A172 (cell line): ENCODE data around the gene SLC16A14. TPM values are rescaled to one million over a fixed set of nuclear protein-coding genes. Genes with fewer than 3 reads are reported as not detected.
"Not testable (repeated sequence)": the region's sequence is repeated elsewhere in the genome, so short reads cannot be mapped to it uniquely, and the experiment has no call there.

ENCODE experiments used
- DNase-seq: peaks from one replicate; pipeline ENCODE4 v3.0.0-alpha.2; 2015; ENCODE audit warnings: low spot score
- total RNA-seq: library from RNA; depleted of rRNA; stranded (reverse); fragments of >200 nt; shearing (Covaris generic); gene quantifications from 2 replicates; pipeline ENCODE4 v1.2.3, GENCODE V29; 2014; rRNA removed

SLC16A14 gene, protein sequence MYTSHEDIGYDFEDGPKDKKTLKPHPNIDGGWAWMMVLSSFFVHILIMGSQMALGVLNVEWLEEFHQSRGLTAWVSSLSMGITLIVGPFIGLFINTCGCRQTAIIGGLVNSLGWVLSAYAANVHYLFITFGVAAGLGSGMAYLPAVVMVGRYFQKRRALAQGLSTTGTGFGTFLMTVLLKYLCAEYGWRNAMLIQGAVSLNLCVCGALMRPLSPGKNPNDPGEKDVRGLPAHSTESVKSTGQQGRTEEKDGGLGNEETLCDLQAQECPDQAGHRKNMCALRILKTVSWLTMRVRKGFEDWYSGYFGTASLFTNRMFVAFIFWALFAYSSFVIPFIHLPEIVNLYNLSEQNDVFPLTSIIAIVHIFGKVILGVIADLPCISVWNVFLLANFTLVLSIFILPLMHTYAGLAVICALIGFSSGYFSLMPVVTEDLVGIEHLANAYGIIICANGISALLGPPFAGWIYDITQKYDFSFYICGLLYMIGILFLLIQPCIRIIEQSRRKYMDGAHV
- not detected in 2 replicates for total RNA-seq

DNA sequence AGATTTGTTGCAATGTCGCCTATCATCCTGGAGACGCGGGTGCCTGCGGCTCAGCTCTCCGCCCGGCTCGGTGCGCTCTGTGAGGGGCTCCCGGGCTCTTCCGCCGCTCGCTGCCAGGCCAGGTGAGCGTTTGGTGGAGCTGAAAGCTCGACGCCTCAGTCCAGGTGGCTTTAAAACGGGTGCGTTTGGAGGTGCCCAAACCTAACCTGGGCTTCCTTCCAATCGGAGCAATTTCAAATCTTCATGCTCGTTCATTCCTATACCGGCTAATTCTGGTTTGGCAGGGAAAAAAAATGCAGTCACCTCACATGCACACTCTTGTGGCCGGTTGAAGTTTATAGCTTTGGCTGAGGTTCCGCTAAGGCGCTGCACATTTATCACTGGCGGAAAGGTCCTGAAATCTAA is at the start of gene SLC16A14:
Gene SLC16A14, minus strand, starts transcription at position 274 of the 405 bp plus-strand sequence. CDS start 9,572 bp downstream, outside the sequence.
- DNase-seq = no peak

DNA sequence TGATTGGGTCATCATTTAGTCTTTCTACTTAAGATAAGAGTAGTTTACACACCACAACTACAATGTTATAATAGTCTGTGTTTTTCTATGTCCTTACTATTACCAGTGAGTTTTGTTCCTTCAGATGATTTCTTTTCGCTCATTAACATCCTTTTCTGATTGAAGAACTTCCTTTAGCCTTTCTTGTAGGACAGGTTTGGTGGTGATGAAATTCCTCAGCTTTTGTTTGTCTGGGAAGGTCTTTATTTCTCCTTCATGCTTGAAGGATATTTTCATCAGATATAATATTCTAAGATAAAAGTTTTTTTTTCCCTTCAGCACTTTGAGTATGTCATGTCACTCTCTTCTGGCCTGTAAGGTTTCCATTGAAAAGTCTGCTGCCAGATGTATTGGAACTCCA is 38.0 kb upstream of the SLC16A14 start:
- DNase-seq = no peak

DNA sequence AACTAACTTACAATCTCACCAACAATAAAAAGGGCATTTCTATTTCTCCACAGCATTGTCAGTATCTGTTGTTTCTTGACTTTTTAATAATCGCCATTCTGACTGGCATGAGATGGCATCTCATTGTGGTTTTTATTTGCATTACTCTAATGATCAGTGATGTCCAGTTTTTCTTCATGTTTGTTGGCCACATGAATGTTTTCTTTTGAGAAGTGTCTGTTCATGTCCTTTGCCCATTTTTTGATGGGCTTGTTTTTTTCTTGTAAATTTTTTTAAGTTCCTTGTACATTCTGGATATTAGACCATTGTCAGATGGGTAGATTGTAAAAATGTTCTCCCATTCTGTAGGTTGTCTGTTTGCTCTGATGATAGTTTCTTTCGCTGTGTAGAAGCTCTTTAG is 33.2 kb upstream of the SLC16A14 start:
- not testable (repeated sequence) for DNase-seq

DNA sequence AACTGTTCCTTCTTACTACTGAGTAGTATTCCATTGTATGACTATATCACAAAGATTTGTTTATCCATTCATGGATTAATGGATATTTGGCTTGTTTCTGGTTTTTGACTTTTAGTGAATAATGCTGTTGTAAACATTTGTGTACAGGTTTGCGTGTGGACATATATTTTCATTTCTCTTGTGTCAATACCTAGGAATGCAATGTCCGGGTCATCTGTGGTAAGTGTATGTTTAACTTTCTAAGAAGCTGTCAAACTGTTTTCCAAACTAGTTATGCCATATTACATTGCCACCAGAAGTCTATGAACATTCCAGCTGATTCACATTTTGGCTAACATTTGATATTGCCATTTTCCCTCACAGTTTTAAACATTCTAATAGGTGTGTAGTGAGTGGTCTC is 29.1 kb upstream of the SLC16A14 start:
- no peak for DNase-seq

DNA sequence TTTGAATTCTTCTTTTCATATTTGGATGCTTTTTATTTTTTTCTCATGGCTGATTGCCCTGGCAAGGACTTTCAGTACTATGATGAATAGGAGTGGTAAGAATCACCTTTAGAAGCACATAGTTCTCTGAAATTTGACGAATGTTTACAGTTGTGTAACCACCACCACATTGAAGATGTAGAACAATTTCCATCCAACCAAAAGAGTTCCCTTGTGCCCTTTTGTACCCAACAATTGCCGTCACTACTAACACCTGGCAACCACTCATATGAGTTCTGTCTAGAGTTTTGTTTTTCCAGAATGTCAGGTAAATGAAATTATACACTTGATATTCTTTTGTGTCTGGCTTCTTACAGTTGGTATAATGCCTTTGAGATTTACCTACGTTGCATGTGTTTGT is 28.7 kb upstream of the SLC16A14 start:
- DNase-seq = no peak

DNA sequence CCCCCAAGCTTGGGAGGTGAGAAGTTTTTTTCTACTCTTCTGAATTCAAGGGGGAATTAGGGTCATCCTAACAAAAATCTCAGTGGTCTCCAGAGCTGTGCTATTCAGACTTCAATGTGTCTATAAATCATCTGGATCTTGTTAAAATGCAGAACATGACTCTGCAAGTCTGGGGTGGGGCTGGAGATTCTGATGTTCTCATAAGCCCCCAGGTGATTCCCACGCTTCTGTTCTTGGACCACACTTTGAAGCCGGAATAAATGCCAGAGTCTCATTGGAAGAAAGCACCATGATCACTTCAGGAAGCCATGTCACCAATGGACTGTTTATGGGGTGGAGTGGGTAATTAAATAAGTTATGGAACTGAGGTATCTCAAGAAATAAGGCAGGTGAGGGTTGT is 22.2 kb upstream of the SLC16A14 start:
- no peak for DNase-seq

DNA sequence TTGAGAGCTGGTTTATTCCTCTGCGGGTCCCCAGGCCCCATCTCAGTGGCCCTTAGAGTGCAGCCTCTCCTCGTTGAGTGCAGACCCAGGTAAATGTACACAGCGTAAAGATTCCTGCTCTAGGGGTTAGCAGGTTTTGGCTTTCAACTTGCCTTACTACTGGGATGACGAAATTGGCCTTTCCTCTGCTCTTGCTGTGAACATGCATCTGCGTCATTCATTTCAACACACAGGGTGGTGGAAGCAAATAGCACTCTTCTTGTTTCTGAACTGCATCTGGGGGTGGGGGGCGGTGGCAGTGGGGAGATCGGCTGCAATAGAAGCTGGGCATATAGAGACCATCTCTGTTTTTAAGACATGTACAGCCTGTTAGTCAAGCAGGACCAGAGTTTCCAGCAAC is 16.5 kb upstream of the SLC16A14 start:
- no peak for DNase-seq

DNA sequence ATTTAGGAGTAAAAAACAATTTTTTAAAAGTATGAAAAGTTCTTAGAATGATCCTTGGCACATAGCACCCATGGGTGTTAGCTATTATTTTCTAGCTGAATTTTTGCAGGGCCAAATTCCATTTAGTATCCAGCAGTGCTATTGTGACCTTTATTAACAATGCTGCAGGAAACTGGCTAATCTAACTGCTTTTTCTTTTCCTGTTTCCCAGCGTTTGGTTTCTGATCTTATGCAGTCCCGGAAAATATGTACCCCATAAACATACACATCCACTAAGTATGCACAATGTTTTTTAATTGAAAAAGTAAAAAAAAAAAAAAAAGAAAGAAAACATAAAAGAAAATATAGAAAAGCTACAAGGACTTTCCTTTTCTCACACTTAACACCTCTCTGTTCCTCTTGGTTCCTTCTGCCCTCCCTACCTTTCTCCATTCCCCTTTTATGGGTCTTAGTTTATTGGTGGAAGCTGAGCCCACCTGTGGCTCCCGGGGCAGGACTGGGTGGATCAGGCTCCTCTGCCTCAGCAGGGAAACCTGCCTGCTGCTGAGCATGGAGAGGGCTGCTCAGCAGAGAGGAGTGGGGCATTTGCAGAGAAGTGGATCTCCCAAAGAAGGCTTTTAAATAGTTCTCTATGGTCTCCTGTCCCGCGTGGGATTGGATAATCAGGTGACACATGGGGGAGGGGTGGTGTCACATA is 9.3 kb upstream of the SLC16A14 start:
- DNase-seq = no peak

DNA sequence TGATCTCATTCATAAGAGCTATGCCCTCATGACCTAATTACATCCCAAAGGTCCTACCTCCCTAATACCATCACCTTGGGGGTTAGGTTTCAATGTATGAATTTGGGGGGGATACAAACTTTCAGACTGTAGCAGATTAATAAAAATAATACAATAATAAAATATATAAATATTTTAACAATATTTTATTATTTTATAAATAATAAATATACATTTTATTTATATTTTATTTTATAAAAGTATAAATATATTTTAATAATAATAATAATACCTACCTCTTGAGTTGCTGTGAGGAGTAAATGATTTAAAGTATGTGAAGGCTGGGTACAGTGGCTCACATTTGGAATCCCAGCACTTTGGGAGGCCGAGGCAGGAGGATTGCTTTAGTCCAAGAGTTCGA is 8.1 kb upstream of the SLC16A14 start:
- no peak for DNase-seq

DNA sequence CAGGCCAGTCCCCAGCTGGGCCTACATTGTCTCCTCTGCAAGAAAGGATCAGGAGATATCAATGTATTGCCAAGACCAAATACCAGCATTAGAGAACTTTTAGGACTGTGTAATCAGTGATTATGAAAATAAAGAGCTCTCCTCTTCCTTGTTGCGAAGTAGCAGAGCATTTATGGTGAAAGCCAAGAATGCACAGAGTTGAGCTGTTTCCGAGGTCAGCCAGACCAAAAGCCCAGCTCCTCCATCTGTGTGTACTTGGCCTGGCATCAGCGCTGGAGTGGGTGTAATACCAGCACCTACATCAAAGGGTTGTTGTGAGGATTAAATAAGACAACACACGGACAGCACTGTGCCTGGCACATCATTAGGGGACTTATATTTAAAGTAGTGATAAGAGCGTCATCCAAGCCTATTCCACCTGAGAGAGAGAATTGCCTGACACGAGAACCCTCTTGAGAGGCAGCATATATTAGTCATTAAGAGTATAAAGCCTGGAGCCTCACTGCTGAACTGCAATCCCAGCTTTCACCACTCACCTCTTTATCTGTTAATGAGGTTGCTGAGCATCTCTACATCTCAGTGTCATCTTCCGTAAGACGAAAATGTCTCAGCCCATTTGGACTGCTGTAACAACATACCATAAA is 7.4 kb upstream of the SLC16A14 start:
- DNase-seq = no peak

DNA sequence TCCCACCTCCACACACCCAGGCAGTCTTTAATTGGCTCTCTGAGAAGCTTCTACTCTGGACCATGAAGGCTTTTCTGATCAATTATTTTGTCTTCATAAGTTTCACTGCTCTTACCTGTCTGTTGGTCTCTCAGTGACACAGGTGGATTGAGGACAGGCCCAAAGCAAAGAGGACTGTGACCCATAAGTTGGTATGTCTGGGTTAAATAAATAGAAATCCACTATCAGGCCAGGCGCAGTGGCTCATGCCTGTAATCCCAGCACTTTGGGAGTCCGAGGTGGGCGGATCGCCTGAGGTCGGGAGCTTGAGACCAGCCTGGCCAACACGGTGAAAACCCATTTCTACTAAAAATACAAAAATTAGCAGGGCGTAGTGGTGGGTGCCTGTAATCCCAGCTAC is 2.7 kb upstream of the SLC16A14 start:
- no peak for DNase-seq

DNA sequence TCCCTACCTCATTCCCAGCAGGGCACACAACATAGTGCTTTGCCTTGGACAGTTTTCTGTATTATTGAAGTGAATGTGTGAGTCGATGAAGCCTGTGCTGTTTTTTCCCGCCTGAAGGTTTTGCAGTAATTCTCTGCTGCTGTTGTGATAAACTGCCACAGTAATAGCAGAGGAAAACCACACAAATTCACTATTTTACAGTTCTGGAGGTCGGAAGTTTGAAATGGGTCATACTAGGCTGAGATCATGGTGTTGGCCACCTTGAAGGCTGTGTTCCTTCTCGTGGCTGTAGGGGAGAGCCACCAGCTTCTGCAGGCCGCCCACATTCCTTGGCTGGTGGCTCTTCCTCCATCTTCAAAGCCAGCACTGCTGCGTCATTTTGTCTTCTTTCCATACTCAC is 678 bp upstream of the SLC16A14 start:
- no peak for DNase-seq

DNA sequence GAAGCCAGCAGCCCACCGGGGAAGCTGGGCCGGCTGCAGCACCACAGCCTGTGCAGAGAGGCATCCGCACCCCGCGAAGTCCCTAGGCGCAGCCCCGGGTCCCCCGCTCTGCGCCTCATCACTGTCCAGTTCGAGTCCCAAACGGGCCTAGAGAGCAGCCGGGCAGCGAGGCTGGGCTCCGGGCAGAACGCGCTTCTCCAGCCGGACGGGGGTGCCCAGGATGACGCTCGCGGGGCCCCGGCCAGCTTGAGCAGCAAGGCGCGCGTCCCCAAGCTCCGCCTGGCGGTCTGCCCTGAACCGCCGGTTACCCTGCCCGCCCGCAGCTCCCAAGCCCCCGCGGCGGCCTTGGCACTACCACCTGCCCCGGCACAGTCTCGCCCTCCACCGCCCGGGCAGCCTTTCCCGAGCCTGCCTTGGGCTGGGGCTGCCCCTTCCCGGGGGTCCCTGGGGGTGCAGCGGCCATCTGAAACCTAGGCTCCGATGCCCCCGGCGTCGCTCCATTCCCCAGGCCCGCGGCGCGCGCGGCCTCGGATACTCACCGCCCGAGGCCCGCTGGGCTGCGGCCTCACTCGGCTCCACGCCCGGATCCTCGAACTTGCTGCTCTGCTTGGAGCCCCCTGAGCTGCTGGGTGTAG is 591 bp downstream of the SLC16A14 start:
- no peak for DNase-seq

DNA sequence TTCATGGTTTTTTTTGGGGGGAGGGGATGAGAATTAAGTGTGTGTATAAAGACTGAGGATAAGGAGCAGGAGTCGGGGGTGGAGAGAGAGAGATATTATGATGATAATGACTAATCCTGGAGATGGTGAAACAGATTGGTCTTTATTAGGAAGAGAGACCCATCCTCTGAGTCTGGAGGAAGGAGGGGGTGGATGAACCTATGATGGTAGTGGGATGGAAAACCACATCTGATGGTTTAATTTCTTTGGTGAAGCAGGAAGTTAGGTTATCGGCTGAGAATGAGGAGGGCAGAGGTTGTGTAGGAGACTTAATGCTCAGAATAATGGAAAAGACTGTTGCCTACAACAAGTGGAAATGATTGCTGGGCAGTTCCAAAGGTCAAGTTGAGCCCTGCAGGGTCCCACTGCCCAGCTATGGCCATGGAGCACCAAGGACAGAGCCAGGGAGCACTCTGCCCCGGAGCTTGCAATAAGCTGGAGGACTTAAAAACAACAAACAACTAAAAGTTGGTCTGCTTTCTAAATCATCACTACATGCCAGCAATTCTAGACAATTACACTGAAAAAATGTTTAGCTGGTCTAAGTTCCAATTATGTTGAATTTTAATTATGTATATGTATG is 7.9 kb downstream of the SLC16A14 start:
- no peak for DNase-seq

DNA sequence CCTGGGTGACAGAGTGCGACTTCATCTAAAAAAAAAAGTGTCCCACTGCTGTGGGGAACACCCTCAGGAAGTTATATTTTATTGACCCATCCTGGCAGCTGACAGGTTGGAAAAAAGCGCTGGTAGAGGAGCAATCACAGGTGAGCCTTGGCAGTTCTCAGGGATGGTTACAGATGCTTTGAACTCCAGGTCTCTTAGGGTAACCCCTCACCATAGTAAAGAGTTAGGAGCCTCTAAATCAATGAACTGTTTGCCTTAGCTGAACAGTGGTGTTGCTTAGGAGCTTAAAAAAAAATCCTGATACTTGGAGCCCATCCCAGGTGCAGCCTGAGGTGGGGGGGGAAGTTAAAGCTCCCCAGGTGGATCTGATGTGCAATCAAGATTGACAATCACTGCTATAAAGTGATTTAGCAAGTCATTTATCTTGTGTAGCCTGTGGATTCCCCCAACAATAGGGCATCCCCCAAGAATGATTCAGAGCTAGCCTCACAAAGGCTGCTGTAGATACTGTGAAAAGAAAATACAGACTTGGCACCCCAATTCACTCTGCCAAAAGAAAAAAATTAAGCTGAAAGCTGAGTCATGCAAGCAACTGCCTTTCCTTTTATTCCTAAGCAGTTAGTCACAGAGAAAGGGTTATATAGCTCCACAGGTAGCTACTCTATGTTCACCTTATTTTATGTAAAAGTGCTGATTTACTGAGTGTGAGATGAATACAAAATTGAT is 14.8 kb downstream of the SLC16A14 start:
- DNase-seq = peak; percentile 85

DNA sequence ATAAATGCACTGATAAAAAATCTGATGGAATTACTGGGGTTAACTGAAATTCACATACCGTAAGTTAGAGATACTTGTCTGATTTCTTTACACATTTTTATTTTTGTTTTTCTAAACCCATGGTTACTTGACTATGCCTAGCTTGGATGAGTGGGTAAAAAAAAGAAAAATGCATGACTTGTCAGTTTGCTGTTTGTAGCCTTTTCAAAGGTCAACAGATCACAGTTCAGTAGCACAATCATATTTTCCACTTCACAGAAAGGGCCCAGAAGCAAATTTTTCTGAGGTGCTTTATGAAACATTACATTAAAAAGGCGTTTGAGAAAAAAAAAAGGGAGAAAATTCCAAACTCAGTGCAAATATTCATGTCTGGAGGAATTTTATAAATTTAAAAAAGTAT is 16.4 kb downstream of the SLC16A14 start:
- no peak for DNase-seq

DNA sequence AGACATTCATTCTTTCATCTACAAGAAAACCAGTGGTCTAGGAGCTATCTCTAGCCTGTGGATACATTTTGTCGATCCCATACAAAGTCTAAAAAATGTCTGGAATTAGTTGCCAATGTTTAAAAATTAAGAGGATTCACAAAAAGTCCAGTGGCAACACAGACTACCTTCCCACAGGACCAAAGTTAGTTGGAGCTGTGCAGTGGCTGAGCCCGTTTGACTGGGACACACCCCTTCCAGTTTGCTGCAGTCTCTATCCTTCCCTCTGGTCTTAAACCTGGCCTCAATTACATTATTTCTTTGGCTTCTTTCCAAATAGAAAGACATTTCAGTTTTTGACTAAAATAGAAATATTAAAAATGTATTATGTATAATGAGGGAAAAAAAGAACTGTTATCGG is 18.6 kb downstream of the SLC16A14 start:
- no peak for DNase-seq

DNA sequence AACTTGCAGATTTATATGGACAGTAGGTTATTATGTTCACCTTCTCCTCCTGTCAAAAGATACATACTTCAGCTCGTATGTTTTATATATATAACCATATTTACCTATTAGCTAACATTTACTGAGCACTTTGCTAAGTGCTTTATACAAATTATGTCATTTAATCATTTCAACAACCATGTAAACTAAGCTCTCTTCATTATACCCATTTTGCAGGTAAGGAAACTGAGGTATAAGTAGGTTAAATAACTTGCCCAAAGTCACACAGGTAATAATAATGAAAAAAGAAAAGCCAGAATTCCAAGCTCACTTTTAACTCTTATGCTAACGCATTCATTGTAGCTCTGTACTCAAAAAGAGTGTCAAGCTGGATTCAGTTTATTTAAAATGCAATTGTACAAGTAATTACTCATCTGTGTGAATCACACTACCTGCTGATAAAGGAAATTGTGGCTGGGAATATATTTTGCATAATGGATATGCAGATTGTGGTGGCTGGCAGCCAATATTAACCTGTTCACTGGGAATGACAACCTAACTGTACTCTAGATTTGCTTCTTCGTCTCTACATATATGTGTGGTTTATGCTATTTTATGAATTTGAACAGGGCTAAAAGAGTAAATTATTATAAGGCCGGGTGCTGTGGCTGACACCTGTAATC is 20.6 kb downstream of the SLC16A14 start:
- no peak for DNase-seq

DNA sequence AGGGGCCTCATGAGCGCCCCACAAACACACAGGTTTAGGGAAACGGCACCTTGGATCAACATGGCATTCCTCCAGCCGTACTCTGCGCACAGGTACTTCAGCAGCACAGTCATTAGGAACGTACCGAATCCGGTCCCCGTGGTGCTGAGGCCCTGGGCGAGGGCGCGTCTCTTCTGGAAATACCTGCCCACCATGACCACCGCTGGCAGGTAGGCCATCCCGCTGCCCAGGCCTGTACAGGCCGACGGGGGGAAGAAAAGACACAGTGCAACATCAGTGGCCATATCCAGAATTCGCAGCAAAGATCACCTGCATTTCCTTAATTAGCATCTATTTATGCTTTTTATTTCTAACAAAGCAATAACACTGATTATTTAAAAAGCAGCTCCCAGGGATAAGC is 22.2 kb downstream of the SLC16A14 start:
- DNase-seq = no peak

DNA sequence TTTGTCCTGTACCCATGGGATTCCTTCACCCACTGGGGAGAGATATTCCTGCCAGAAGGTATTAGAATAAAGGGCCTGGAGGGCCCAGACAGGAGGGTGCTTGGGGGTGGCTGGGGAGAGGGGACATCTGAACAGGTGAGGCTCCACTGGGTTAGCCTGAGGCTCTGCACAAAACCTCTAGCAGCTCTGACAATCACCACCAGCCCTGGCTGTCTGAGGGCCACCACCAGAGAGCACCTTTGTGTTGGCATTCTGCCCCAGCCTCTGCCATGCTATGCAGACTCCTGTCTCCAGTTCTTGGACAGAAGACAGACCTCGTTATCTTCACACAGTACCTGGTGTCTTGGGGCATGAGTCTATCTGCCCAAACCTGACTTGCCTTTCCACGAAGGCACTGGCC is 25.3 kb downstream of the SLC16A14 start:
- no peak for DNase-seq
